Esophagus (tissue), 2 donors: ENCODE results near the gene TASOR. TPM values are rescaled to one million over a fixed set of nuclear protein-coding genes. Genes with fewer than 3 reads are reported as not detected.
"Not testable (repeated sequence)": the region's sequence is repeated elsewhere in the genome, so short reads cannot be mapped to it uniquely, and the experiment has no call there.

ENCODE experiments used
- H3K27ac ChIP-seq, 2 donors: one replicate each; pipeline ENCODE4 v1.5.1; 2013; ENCODE audit warnings: low read depth in 2 of 2, mild to moderate bottlenecking in 2 of 2, inconsistent platforms in 1 of 2, low read length in 1 of 2, moderate library complexity in 1 of 2
- H3K27me3 ChIP-seq, 2 donors: one replicate each; pipeline ENCODE4 v1.6.1; 2013; ENCODE audit warnings: low read length in 2 of 2, control low read depth in 1 of 2, mild to moderate bottlenecking in 1 of 2; ENCODE audit not compliant: insufficient read depth in 2 of 2, control insufficient read depth in 1 of 2
- H3K36me3 ChIP-seq, 2 donors: one replicate each; pipeline ENCODE4 v1.6.1; 2013; ENCODE audit warnings: low read length in 1 of 2; ENCODE audit not compliant: control insufficient read depth in 2 of 2, insufficient read depth in 2 of 2
- H3K4me1 ChIP-seq, 2 donors: one replicate each; pipeline ENCODE4 v1.6.1; 2013; ENCODE audit warnings: low read length in 1 of 2; ENCODE audit not compliant: control insufficient read depth in 2 of 2, insufficient read depth in 2 of 2
- H3K4me3 ChIP-seq, 2 donors: one replicate each; pipeline ENCODE4 v1.5.1; 2013; ENCODE audit warnings: low read length in 2 of 2, mild to moderate bottlenecking in 2 of 2, low read depth in 1 of 2, moderate library complexity in 1 of 2
- H3K9me3 ChIP-seq, 2 donors: one replicate each; pipeline ENCODE4 v1.6.1; 2013; ENCODE audit warnings: mild to moderate bottlenecking in 2 of 2, low read depth in 1 of 2, low read length in 1 of 2, moderate library complexity in 1 of 2; ENCODE audit not compliant: control insufficient read depth in 2 of 2, insufficient read depth in 1 of 2
- WGBS, 2 donors: extraction: QIAGEN DNeasy Blood & Tissue Kit; methylation state at CpG; one replicate each; pipeline ENCODE4 v1.1.7; 2013; 5-methylcytosine and 5-hydroxymethylcytosine counted together
- polyA plus RNA-seq, 2 donors: library from polyadenylated mRNA; stranded (reverse); fragments of 200-250 nt; gene quantifications; one replicate each; pipeline ENCODE4 v1.2.3, GENCODE V29; 2013
- donor health status: healthy with polysubstance abuse.
- donor health status: Bipolar disorder and iron deficiency.

Gene TASOR
- polyA plus RNA-seq, 2 donors = 14.2 to 15.6 TPM

- WGBS, 2 donors = 15 to 27% methylated on average over 5 of the region's 5 CpGs
- Histone ChIP-seq H3K4me1 (no peaks in the 10 kb centered on the region), H3K9me3 (no peaks in the 10 kb centered on the region), H3K36me3 (no peaks in the 10 kb centered on the region), H3K27ac (no peak overlapping the region), H3K4me3 (no peak overlapping the region), H3K27me3 (no peaks in the 10 kb centered on the region)
Measured at GRCh38 chr3:56702490-56703315, 19.6 kb upstream of the TASOR start.

GRCh38 chr3:56700151-56700550 is 17.1 kb upstream of the TASOR start:
- H3K4me3 ChIP-seq = no peak overlapping the region
- no peak overlapping the region for H3K27ac ChIP-seq
- H3K4me1 ChIP-seq = no peaks in the 10 kb centered on the region
- H3K27me3 ChIP-seq = no peaks in the 10 kb centered on the region
- 68 to 69% methylated on average over 4 of the region's 4 CpGs for WGBS, 2 donors
- H3K9me3 ChIP-seq = no peaks in the 10 kb centered on the region
- H3K36me3 ChIP-seq = no peaks in the 10 kb centered on the region

GRCh38 chr3:56694867-56695683 is 12.0 kb upstream of the TASOR start:
- no peak overlapping the region for H3K4me3 ChIP-seq
- H3K4me1 ChIP-seq = no peaks in the 10 kb centered on the region
- 51 to 53% methylated on average over 4 of the region's 4 CpGs for WGBS, 2 donors
- H3K36me3 ChIP-seq = no peaks in the 10 kb centered on the region
- H3K9me3 ChIP-seq = no peaks in the 10 kb centered on the region
- H3K27me3 ChIP-seq = no peaks in the 10 kb centered on the region
- H3K27ac ChIP-seq = peak overlapping the region in 1 of 2 donors; percentile 3

GRCh38 chr3:56693750-56694149 is 10.7 kb upstream of the TASOR start:
- Histone ChIP-seq H3K27ac (no peak overlapping the region), H3K9me3 (no peaks in the 10 kb centered on the region), H3K36me3 (no peaks in the 10 kb centered on the region), H3K27me3 (no peaks in the 10 kb centered on the region), H3K4me3 (no peak overlapping the region), H3K4me1 (no peaks in the 10 kb centered on the region)
- WGBS, 2 donors = 69 to 71% methylated on average over 3 of the region's 3 CpGs

- not testable (repeated sequence) for H3K36me3 ChIP-seq, H3K4me1 ChIP-seq, H3K27ac ChIP-seq, H3K27me3 ChIP-seq, H3K9me3 ChIP-seq, H3K4me3 ChIP-seq
- 76 to 77% methylated on average over 15 of the region's 15 CpGs for WGBS, 2 donors
Measured at GRCh38 chr3:56692520-56693433, 9.7 kb upstream of the TASOR start.

GRCh38 chr3:56692001-56692365 is 8.9 kb upstream of the TASOR start:
- H3K36me3 ChIP-seq, H3K27me3 ChIP-seq, H3K27ac ChIP-seq, H3K9me3 ChIP-seq, H3K4me1 ChIP-seq, H3K4me3 ChIP-seq: not testable (repeated sequence)
- 95 to 99% methylated on average over 19 to 20 of the region's 21 CpGs for WGBS, 2 donors

- Histone ChIP-seq H3K9me3 (no peaks in the 10 kb centered on the region), H3K27ac (no peak overlapping the region), H3K4me1 (no peaks in the 10 kb centered on the region), H3K27me3 (no peaks in the 10 kb centered on the region), H3K36me3 (no peaks in the 10 kb centered on the region), H3K4me3 (no peak overlapping the region)
- 94 to 97% methylated on average over 18 to 19 of the region's 19 CpGs for WGBS, 2 donors
Measured at GRCh38 chr3:56691165-56692000, 8.3 kb upstream of the TASOR start.

- no peaks in the 10 kb centered on the region for H3K9me3 ChIP-seq
- no peaks in the 10 kb centered on the region for H3K4me1 ChIP-seq
- H3K27ac ChIP-seq = no peak overlapping the region
- H3K36me3 ChIP-seq = no peaks in the 10 kb centered on the region
- H3K27me3 ChIP-seq = no peaks in the 10 kb centered on the region
- WGBS, 2 donors = 88 to 99% methylated on average over 1 of the region's 1 CpG
- H3K4me3 ChIP-seq = no peak overlapping the region
Measured at GRCh38 chr3:56689303-56689702, 6.2 kb upstream of the TASOR start.

GRCh38 chr3:56688191-56688590 is 5.1 kb upstream of the TASOR start:
- Histone ChIP-seq H3K36me3 (no peaks in the 10 kb centered on the region), H3K27me3 (no peaks in the 10 kb centered on the region), H3K9me3 (no peaks in the 10 kb centered on the region), H3K4me1 (no peaks in the 10 kb centered on the region), H3K27ac (no peak overlapping the region), H3K4me3 (no peak overlapping the region)
- 57 to 75% methylated on average over 1 of the region's 1 CpG for WGBS, 2 donors
